HG02642 (cell line): ENCODE data around the gene VLDLR.
"Not testable (repeated sequence)": the region's sequence is repeated elsewhere in the genome, so short reads cannot be mapped to it uniquely, and the experiment has no call there.

ENCODE experiments used
- ATAC-seq: cut with Tn5 transposase; IDR thresholded peaks from one replicate; pipeline ENCODE4 v1.9.1; 2021; ENCODE audit warnings: mild to moderate bottlenecking; ENCODE audit not compliant: unreplicated experiment, poor library complexity

The VLDLR gene

DNA sequence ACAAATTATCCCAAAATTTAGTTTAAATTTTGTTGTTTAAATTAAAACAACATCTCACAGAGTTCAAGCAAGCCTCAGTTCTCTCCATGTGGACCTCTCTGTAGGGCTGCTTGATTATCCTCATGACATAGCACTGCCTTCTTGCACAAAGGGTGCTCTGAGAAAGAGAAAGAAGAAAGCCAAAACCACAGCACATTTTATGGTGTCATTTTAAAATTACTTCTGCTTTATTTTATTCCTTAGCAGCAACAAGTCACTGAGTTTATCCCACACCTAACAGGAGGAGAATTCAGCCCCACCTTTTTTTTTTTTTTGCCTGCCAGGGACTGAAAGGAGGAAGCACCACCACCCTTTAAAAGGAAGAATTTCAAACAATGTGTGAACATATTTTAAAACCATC is 82.9 kb downstream of the VLDLR start:
- no peak for ATAC-seq

DNA sequence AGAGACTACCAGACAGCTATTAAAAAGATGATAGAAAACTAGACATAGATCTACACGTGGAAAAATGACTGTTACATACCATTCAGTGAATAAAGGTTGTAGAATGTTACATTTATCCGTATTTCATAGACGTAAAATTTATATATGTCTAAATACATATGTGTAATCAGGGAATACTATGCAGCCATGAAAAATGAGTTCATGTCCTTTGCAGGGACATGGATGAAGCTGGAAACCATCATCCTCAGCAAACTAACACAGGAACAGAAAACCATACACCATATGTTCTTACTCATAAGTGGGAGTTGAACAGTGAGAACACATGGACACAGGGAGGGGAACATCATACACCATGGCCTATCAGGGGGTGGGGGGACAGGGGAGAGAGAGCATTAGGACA is 85.7 kb downstream of the VLDLR start:
- not testable (repeated sequence) for ATAC-seq
